Stromal cell of bone marrow (primary cell): ENCODE results near the gene JAK2.
A peak's percentile ranks its signal among the peaks of the same experiment; 100 is the strongest.
"Not testable (repeated sequence)": the region's sequence is repeated elsewhere in the genome, so short reads cannot be mapped to it uniquely, and the experiment has no call there.

ENCODE experiments used
- DNase-seq: peaks from one replicate; pipeline ENCODE4 v3.0.0-alpha.2; 2012; ENCODE audit warnings: low read depth

Gene JAK2

GRCh38 chr9:4984621-4985385 is at the start of gene JAK2:
Gene JAK2 (plus strand): TSS chr9:4985272. CDS start chr9:5021988, 36,716 bp downstream.
- DNase-seq = peak; percentile 88

GRCh38 chr9:4936277-4936676 is 48.8 kb upstream of the JAK2 start:
- DNase-seq = no peak

DNA sequence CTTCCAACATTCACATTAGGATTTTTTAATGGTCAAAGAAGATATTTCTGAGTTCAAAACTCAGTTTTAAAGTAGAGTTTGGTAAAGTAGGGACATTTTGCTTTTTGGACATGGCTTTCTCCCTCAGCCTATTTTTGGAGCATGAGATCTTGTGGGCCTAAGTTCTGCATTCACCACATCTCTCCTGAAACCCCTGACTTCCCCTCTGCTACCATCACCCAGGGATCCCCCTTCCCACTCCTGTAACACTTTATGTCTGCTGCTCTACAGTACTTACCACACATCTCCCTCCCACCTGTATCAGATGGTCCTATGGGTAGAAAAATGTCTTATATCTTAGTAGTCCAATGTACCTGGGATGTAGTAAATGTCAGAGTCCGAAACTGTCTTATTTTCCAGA is 48.2 kb upstream of the JAK2 start:
- DNase-seq = no peak

GRCh38 chr9:4937446-4937845 is 47.6 kb upstream of the JAK2 start:
- no peak for DNase-seq

DNA sequence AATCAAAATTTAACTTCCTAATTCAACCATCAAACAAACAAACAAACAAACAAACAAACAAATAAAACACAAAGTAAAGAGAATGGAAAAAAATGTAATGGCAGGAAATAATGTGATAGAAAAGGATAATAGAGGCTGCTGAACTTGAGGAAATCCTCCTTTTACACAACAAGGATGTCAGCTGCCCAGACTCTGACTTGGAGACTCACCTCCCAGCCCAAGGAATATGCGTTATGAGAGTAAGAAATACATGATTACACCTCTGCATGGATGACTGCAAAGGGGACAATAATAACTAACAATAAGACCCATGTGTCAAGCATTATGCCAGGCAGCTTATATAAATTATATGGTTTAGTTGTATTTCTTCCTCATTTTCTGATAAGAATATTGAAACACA is 46.6 kb upstream of the JAK2 start:
- DNase-seq = no peak

GRCh38 chr9:4939118-4939561 is 45.9 kb upstream of the JAK2 start:
- no peak for DNase-seq

GRCh38 chr9:4942042-4942691 is 42.9 kb upstream of the JAK2 start:
- DNase-seq = peak; percentile 56

DNA sequence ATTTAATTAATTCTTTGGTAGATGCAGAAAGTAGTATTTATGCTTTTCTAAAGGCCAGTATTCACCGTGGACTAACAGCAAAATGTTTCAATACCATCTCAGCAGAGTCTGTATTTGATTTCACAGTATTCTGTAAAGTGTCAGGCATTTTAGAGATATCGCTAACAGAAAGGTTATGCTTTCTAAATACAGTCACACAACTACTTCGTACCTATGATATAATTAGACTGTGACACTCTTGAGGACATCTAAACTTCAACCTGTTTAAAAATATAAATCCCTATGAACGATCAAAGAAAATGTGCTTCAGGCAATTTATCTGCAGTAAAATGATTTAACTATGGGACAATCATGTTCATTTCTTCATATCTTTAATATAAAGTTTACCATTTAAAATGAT is 41.7 kb upstream of the JAK2 start:
- DNase-seq = no peak

DNA sequence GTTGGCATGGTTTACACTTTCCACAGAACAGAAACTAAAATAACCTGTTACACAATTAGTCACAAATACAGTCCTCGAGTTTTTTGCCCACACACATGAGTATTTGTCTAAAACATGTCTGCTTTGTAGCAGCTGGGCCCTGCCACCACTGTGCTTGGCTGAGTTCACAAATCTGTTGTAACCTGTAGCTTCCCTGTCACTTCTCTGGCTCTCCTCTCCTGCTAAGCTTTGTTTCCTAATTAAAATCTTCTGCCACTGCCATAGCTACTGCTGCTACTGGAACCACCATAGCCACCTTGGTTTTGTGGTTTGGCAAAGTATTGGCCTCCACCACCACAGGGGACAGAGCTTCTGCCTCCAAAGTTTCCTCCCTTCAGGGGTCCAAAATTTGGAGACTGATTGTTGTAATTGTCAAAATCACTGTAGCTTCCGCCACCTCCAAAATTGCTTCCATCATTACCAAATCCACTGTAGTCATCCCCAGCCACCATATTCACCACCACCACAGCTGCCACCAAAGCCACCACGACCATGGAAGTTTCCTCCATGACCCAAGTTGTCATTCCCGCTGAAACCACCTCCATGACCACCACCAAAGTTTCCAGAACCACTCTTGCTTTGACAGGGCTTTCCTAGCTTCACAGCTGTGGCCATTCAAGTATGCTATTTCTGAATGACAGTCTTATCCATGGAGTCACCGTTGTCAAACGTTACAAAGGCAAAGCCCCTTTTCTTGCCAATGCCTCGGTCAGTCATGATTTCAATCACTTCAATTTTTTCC is 40.5 kb upstream of the JAK2 start:
- not testable (repeated sequence) for DNase-seq

- no peak for DNase-seq
Observed at GRCh38 chr9:4946937-4947336, 38.1 kb upstream of the JAK2 start.

GRCh38 chr9:4955836-4956235 is 29.2 kb upstream of the JAK2 start:
- DNase-seq = peak; percentile 79

DNA sequence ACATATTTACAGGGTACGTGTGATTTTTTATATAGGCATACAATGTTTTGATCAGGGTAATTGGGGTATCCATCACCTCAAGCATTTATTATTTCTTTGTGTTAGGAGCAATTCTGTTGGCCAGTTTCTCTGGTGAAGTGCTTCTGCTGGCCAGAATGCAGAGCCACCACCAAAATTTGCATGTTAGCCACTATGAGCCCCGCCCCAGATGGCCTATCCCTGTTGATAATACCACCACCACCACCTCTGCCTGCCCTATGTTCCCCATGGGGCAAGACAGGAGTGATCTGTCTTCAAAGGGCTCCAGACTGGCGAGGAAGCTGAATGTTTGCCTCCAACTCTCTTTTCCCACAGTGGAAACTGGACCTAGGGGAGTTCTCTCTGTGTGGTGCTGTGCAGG is 26.0 kb upstream of the JAK2 start:
- no peak for DNase-seq

- no peak for DNase-seq
Observed at GRCh38 chr9:4962085-4962484, 23.0 kb upstream of the JAK2 start.

DNA sequence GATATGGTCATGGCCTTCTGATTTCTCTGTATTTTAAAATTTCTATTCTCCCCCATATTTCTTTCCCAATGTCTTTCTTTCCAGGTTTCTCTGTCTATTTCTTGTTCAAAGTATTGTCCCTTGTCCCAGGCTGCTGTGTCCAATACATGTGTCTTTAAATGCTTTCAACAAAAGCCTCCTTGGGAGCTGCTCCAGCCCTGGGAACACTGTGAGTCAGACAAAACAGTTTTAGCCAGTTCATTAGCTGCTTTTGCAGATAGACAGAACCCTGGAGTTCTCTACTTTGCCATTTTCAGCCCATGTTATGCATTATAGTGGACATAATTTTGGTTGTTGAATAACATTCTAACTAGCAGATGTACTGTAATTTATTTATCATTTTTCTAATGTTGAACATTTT is 20.5 kb upstream of the JAK2 start:
- DNase-seq = no peak

GRCh38 chr9:4965174-4965821 is 19.8 kb upstream of the JAK2 start:
- DNase-seq = no peak

- DNase-seq = peak; percentile 86
Observed at GRCh38 chr9:4967523-4967922, 17.5 kb upstream of the JAK2 start.

DNA sequence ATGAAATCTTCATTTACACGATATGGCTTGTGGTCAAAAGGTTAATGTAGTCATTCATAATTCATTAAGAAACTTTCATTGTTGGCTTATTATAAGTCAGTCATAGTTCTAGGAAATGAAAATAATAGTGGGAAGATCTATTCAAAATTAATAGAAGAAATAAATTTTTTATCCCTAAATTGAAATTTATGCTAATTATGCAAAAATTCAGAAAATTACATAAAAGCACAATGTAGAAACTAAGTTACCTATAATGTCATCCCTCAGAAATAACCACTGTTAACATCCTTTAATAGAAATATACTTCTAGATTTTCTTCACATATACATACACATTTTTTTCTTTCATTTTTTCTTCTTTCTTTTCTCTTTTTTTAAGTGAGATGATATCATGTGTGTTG is 15.9 kb upstream of the JAK2 start:
- DNase-seq = no peak

DNA sequence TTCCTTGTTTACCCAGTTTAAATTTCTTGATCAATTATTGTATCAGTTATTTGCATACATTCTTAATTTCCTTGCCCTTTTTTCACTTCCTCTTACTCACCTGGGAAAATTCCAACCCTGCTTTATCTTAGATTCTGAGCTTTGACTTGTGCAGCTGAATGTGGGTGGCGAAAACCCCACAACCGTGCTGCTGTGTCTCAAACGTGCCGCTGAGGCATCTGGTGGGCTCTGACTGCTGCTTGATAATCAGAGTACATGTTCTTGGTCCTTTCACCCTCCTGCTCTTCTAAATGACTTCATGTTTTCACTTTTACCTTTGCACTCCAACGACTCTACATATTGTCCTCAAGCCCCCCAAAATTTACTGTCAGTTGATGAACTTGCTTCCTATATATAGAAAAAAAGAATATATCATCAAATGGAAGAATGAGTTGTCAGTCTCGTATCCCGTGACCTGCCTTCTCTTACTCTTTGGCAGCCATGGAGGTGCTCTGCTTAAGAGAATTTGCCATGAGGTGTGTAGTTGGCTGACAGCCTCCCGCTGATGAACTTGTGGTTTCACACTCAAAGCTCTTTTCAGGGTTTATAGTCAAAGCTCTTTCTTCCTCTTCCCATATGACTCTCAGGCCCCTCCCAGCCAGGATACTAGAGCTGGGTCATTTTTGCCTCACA is 14.0 kb upstream of the JAK2 start:
- no peak for DNase-seq

DNA sequence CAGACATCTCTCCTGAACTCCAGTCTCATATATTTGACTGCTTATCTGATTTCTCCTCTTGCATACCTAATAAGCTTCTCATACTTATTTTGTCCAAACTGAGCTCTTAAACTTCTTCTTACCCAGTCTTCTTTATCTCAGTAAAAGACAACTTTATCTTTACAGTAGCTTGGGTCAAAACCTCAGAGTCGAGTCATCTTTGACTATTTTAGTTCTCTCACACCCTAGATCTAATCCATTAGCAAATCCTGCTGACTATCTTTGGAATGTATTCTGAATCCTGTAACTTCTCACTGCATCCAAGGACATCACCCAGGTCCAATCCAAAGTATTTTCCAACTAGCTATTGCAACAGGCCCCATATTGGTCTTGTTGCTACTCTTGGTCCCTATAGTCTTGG is 11.8 kb upstream of the JAK2 start:
- no peak for DNase-seq

GRCh38 chr9:4973902-4974301 is 11.2 kb upstream of the JAK2 start:
- no peak for DNase-seq

DNA sequence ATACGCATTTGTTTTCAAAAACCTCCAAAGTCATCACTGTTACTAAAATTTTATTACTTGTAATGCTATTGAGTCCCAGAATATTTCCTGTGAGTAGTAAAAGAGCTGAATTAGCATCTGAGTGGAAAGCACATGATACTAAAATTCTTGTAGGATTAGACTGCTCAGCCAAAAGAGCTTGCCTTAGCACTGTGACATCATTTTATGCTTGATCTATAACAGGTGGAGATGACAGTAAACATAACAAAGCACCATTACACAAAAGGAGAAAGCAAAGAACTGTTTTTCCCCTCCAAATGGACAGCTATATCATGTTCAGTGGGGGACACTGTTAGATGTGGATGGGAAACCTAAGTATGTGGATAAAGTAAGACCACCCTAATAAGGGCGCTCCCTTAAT is 5.8 kb upstream of the JAK2 start:
- peak; percentile 46 for DNase-seq
